Breast epithelium (tissue), 4 donors: ENCODE results near the gene CAMK4. TPM values are rescaled to one million over a fixed set of nuclear protein-coding genes. Genes with fewer than 3 reads are reported as not detected.

Experiments used
- DNase-seq, 2 donors: peaks; one replicate each; pipeline ENCODE4 v3.0.0-alpha.2; 2019; ENCODE audit warnings: low spot score in 2 of 2
- H3K27ac ChIP-seq, 2 donors: fragments of 200-600 bp; sonication (generic) in 1 of 2; one replicate each; pipeline ENCODE4 v1.5.1; 2016 to 2019; ENCODE audit warnings: mild to moderate bottlenecking in 1 of 2
- H3K27me3 ChIP-seq, 2 donors: fragments of 200-600 bp; sonication (generic) in 1 of 2; one replicate each; pipeline versions ENCODE4 v1.5.1 to v1.6.0; 2017 to 2019; ENCODE audit warnings: control low read depth in 1 of 2, mild to moderate bottlenecking in 1 of 2
- H3K36me3 ChIP-seq: fragments of 200-600 bp; one replicate; pipeline ENCODE4 v1.5.1; 2019
- H3K4me1 ChIP-seq, 2 donors: fragments of 200-600 bp; sonication (generic); one replicate each; pipeline ENCODE4 v1.5.1; 2016 to 2019; ENCODE audit warnings: control low read depth in 1 of 2
- H3K4me3 ChIP-seq, 3 donors: fragments of 200-600 bp; sonication (generic); 1 replicate in 2 of 3; 2 replicates in 1 of 3; pipeline ENCODE4 v1.5.1; 2016 to 2019; ENCODE audit warnings: mild to moderate bottlenecking in 3 of 3, moderate library complexity in 2 of 3
- H3K9me3 ChIP-seq, 2 donors: fragments of 200-600 bp; sonication (generic) in 1 of 2; one replicate each; pipeline ENCODE4 v1.5.1; 2016 to 2019; ENCODE audit warnings: control low read depth in 1 of 2
- CTCF ChIP-seq, 3 donors: fragments of 450-650 bp; IDR thresholded peaks; one replicate each; pipeline ENCODE4 v1.5.1; 2016 to 2017; ENCODE audit warnings: antibody characterized with exemption in 3 of 3, mild to moderate bottlenecking in 3 of 3, moderate library complexity in 3 of 3
- POLR2A ChIP-seq: fragments of 450-650 bp; IDR thresholded peaks from one replicate; pipeline ENCODE4 v1.6.1; 2016; ENCODE audit warnings: antibody characterized with exemption, mild to moderate bottlenecking, moderate library complexity
- POLR2AphosphoS5 ChIP-seq, 3 donors: sonication (generic); formaldehyde crosslinking; IDR thresholded peaks; one replicate each; pipeline ENCODE4 v1.6.1; 2017; ENCODE audit warnings: antibody characterized with exemption in 3 of 3
- intact Hi-C: fragments of 100-400 bp; cut with DNase I; formaldehyde crosslinking; loops from one replicate; pipeline ENCODE4 v1.15.1; 2023; ENCODE audit warnings: low total_unique reads
- total RNA-seq, 3 donors: library from RNA; depleted of rRNA; stranded (reverse); fragments of >200 nt; gene quantifications; one replicate each; pipeline ENCODE4 v1.1.0, GENCODE V29; 2016

The CAMK4 gene
- total RNA-seq, 3 donors from 2014 or later = 0.98 to 1.5 (median 1.4) TPM

- no peak for DNase-seq
- Histone ChIP-seq H3K9me3 (no peaks in the 10 kb centered on the region), H3K36me3 (no peaks in the 10 kb centered on the region), H3K27ac (no peak overlapping the region), H3K4me3 (no peak overlapping the region), H3K27me3 (no peaks in the 10 kb centered on the region), H3K4me1 (no peaks in the 10 kb centered on the region)
- intact Hi-C loops = no loop called here
- TF ChIP-seq CTCF (IDR thresholded peaks at IDR 0.05) = no peak
- no peak for TF ChIP-seq POLR2AphosphoS5 (IDR thresholded peaks at IDR 0.05)
- TF ChIP-seq POLR2A = no peak
These were observed 38.0 kb downstream of the CAMK4 start for GRCh38 chr5:111262153-111262552.

DNA sequence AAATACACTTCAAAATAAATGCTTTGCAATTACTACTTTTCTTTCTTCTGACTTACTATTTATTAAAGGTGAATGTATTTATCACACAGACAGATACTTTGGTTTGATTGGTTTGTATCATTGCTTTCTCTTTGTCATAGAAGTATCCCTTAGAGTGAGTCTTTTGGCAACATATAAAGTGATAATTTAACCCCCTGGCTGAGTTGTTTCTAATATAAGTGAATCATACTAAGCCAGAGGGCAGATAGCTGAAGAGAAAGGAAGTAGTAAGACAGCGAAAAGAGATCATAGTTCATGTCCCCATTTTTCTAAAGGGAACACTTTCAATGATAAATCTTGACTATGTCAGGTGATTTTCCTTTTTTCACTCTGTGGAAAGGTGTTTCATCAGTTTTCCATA is 38.6 kb downstream of the CAMK4 start:
- TF ChIP-seq POLR2A (no peak), POLR2AphosphoS5 (IDR thresholded peaks at IDR 0.05) (no peak)
- Histone ChIP-seq H3K4me3 (no peak overlapping the region), H3K27me3 (no peaks in the 10 kb centered on the region), H3K27ac (no peak overlapping the region), H3K9me3 (no peaks in the 10 kb centered on the region), H3K4me1 (no peaks in the 10 kb centered on the region), H3K36me3 (no peaks in the 10 kb centered on the region)
- no peak for DNase-seq
- intact Hi-C loops = no loop called here

DNA sequence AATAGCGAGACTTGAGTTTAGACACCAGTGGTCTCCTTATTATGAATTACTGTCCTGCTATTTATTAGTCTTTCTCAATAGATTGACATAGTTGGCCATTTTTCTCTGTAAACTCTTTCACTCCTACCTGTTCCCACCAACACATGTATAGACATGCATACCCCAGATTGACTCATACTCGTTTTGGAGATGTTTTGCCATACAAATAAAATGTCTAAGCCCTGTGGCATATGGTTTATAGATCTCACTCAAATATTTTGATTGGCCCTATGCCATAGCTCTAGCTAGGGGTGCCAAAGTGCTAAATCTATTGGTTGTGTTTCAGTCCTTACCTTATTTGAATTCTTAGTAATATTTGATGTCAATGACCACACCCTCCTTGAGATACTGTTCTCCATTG is 42.3 kb downstream of the CAMK4 start:
- intact Hi-C loops = no loop called here
- no peak overlapping the region for H3K4me3 ChIP-seq
- TF ChIP-seq POLR2AphosphoS5 (IDR thresholded peaks at IDR 0.05) = no peak
- TF ChIP-seq POLR2A = no peak
- no peak for TF ChIP-seq CTCF (IDR thresholded peaks at IDR 0.05)
- H3K27me3 ChIP-seq = no peaks in the 10 kb centered on the region
- no peak overlapping the region for H3K27ac ChIP-seq
- DNase-seq = no peak
- H3K4me1 ChIP-seq = no peaks in the 10 kb centered on the region
- no peaks in the 10 kb centered on the region for H3K9me3 ChIP-seq
- no peaks in the 10 kb centered on the region for H3K36me3 ChIP-seq

DNA sequence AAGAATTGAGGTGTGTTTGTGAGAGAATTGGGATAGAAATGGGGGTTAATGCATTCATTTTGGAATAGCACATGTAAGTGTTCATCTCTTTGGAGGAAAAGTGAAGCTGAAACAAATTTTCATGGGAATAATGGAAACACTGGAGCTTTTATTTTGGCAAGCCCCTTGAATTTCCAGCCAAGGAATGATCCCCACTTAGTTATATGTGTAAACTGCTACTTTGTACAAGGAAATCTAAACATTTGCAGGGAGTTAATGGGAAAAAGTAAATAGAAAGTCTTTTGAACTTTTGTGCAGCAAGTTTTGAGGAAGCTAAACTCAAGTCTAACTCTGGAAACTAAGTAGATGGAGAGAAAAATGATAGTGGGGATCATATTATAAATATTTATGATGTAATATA is 44.1 kb downstream of the CAMK4 start:
- no peak for DNase-seq
- Histone ChIP-seq H3K4me1 (no peaks in the 10 kb centered on the region), H3K27me3 (no peaks in the 10 kb centered on the region), H3K4me3 (no peak overlapping the region), H3K36me3 (no peaks in the 10 kb centered on the region), H3K9me3 (no peaks in the 10 kb centered on the region), H3K27ac (no peak overlapping the region)
- intact Hi-C loops = no loop called here
- TF ChIP-seq POLR2AphosphoS5 (IDR thresholded peaks at IDR 0.05) (no peak), POLR2A (no peak), CTCF (IDR thresholded peaks at IDR 0.05) (no peak)

GRCh38 chr5:111271885-111272284 is 47.7 kb downstream of the CAMK4 start:
- no peak for TF ChIP-seq POLR2A
- no peak for TF ChIP-seq CTCF (IDR thresholded peaks at IDR 0.05)
- TF ChIP-seq POLR2AphosphoS5 (IDR thresholded peaks at IDR 0.05) = no peak
- intact Hi-C loops = no loop called here
- H3K4me1 ChIP-seq = no peaks in the 10 kb centered on the region
- no peak overlapping the region for H3K4me3 ChIP-seq
- no peaks in the 10 kb centered on the region for H3K9me3 ChIP-seq
- no peak overlapping the region for H3K27ac ChIP-seq
- no peaks in the 10 kb centered on the region for H3K36me3 ChIP-seq
- DNase-seq = no peak
- H3K27me3 ChIP-seq = no peaks in the 10 kb centered on the region

DNA sequence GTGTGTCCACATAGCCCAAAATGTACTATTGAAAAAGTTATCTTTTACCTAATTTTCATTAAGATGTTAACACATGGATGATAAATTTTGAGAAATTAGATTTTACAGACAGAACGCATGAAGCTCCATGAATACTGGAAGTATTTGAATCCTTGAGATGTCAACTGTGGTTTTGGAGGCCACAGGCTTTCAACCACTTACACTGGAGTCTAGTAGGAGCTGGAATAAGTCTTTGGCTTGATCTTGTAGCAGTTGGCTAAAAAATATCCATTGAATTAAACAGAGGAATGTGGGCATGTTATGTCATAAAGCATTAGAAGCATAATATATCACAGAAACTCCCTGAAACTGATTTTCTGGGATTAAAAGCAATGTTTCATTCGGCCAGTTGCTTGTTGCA is 52.9 kb downstream of the CAMK4 start:
- H3K27ac ChIP-seq = no peak overlapping the region
- H3K27me3 ChIP-seq = no peaks in the 10 kb centered on the region
- no peaks in the 10 kb centered on the region for H3K9me3 ChIP-seq
- no peaks in the 10 kb centered on the region for H3K4me1 ChIP-seq
- no peak overlapping the region for H3K4me3 ChIP-seq
- TF ChIP-seq CTCF (IDR thresholded peaks at IDR 0.05) (no peak), POLR2AphosphoS5 (IDR thresholded peaks at IDR 0.05) (no peak), POLR2A (no peak)
- no peaks in the 10 kb centered on the region for H3K36me3 ChIP-seq
- DNase-seq = no peak
- intact Hi-C loops = no loop called here
